HT-29 (cell line): ENCODE results near the gene ATG16L1. TPM values are rescaled to one million over a fixed set of nuclear protein-coding genes. Genes with fewer than 3 reads are reported as not detected.

Experiments
- DNase-seq: peaks from one replicate; pipeline ENCODE4 v3.0.0-alpha.2; 2015; ENCODE audit warnings: low spot score
- total RNA-seq: library from RNA; depleted of rRNA; stranded (reverse); fragments of >200 nt; shearing (Covaris generic); gene quantifications from 2 replicates; pipeline ENCODE4 v1.2.3, GENCODE V29; 2014

The ATG16L1 gene
- total RNA-seq, 1 experiment from 2014 or later = 36.6 TPM

- DNase-seq = no peak
Observed at GRCh38 chr2:233227346-233227978, 24.0 kb upstream of the ATG16L1 start.

- no peak for DNase-seq
Observed at GRCh38 chr2:233228376-233228775, 23.1 kb upstream of the ATG16L1 start.

GRCh38 chr2:233233618-233234230 is 17.7 kb upstream of the ATG16L1 start:
- no peak for DNase-seq

GRCh38 chr2:233234264-233234663 is 17.2 kb upstream of the ATG16L1 start:
- DNase-seq = no peak

- DNase-seq = no peak
Observed at GRCh38 chr2:233234996-233235395, 16.5 kb upstream of the ATG16L1 start.

- no peak for DNase-seq
Observed at GRCh38 chr2:233235977-233236376, 15.5 kb upstream of the ATG16L1 start.

GRCh38 chr2:233236820-233237589 is 14.5 kb upstream of the ATG16L1 start:
- DNase-seq = no peak

- peak; percentile 69 for DNase-seq
Observed at GRCh38 chr2:233240897-233241296, 10.6 kb upstream of the ATG16L1 start.

- DNase-seq = peak; percentile 45
Observed at GRCh38 chr2:233241803-233242202, 9.7 kb upstream of the ATG16L1 start.

GRCh38 chr2:233242231-233242927 is 9.1 kb upstream of the ATG16L1 start:
- DNase-seq = no peak

GRCh38 chr2:233243348-233243747 is 8.1 kb upstream of the ATG16L1 start:
- no peak for DNase-seq

- no peak for DNase-seq
Observed at GRCh38 chr2:233244818-233245217, 6.7 kb upstream of the ATG16L1 start.

GRCh38 chr2:233245406-233245805 is 6.1 kb upstream of the ATG16L1 start:
- DNase-seq = no peak

- no peak for DNase-seq
Observed at GRCh38 chr2:233247116-233247515, 4.4 kb upstream of the ATG16L1 start.

GRCh38 chr2:233247744-233248143 is 3.7 kb upstream of the ATG16L1 start:
- peak; percentile 74 for DNase-seq

- no peak for DNase-seq
Observed at GRCh38 chr2:233248999-233249398, 2.5 kb upstream of the ATG16L1 start.

GRCh38 chr2:233250568-233250967 is 905 bp upstream of the ATG16L1 start:
- no peak for DNase-seq

- no peak for DNase-seq
Observed at GRCh38 chr2:233250985-233251305, 528 bp upstream of the ATG16L1 start.

- peak; percentile 40 for DNase-seq
Observed at GRCh38 chr2:233252227-233252626, 754 bp downstream of the ATG16L1 start.

GRCh38 chr2:233255151-233255550 is 3.7 kb downstream of the ATG16L1 start:
- no peak for DNase-seq

GRCh38 chr2:233256048-233256447 is 4.6 kb downstream of the ATG16L1 start:
- no peak for DNase-seq

- DNase-seq = no peak
Observed at GRCh38 chr2:233258211-233258610, 6.7 kb downstream of the ATG16L1 start.
